HG03354 (cell line): Measurements from ENCODE around the gene NUAK1.
"Not testable (repeated sequence)": the region's sequence is repeated elsewhere in the genome, so short reads cannot be mapped to it uniquely, and the experiment has no call there.

Experiments used
- ATAC-seq: cut with Tn5 transposase; IDR thresholded peaks from one replicate; pipeline ENCODE4 v1.9.1; 2021; ENCODE audit warnings: mild to moderate bottlenecking; ENCODE audit not compliant: unreplicated experiment, poor library complexity, severe bottlenecking

NUAK1 gene

DNA sequence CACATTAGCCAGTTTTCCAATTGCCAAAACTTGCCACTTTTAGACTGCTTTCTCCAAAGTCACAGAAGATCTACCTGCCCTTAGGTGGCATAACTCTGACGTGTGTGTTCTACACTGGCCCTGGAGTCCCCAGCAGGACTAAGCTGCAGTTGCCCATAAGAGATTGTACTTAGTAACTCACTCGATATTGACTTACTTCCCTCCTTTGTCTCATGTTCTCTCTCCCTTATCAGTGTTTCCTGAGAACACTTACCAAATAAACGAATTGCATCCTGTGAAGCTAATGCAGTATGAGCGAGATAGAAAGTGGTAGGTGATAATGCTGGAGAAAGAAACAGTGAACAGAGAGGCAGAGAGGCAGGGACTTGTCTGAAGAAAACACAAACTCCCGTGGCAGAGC is 117.2 kb downstream of the NUAK1 start:
- ATAC-seq = no peak

- ATAC-seq = no peak
Observed at GRCh38 chr12:106020736-106021135, 118.0 kb downstream of the NUAK1 start.

DNA sequence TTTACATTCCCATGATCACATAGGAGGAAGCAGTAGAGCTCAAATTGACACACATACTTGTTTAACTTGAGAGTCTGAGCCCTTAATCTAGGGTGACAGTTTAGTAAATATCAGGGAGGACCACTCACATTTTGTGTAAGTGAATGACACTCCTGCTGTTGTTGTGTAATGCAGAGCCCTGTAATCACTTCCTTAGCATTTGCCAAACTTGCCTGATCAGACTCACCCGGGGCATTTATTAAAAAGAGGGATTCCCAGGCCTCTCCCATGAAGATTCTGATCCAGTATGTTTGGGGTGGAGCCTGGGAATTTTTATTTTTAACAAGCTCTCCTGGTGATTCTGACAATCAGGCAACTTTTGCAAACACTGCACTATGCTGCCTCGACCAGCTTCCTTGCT is 119.6 kb downstream of the NUAK1 start:
- no peak for ATAC-seq

DNA sequence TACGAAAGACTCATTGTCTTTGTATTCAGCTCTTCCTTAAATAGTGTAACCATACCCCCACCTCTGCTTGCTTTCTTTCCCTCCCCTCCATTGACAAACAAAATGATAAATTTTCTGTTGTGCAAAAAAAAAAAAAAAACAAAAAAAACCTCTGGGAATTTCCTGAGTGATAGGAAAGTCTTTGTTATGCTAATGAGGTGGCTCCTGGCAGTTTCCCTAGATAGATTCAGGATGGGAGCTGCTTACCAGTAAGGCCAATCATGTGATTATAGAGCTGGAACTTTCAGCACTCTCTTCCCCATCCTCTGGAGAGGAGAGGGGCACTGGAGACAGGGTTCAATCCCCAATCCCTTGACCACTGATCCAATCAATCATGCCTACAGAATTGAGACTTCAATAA is 120.5 kb downstream of the NUAK1 start:
- ATAC-seq = no peak

DNA sequence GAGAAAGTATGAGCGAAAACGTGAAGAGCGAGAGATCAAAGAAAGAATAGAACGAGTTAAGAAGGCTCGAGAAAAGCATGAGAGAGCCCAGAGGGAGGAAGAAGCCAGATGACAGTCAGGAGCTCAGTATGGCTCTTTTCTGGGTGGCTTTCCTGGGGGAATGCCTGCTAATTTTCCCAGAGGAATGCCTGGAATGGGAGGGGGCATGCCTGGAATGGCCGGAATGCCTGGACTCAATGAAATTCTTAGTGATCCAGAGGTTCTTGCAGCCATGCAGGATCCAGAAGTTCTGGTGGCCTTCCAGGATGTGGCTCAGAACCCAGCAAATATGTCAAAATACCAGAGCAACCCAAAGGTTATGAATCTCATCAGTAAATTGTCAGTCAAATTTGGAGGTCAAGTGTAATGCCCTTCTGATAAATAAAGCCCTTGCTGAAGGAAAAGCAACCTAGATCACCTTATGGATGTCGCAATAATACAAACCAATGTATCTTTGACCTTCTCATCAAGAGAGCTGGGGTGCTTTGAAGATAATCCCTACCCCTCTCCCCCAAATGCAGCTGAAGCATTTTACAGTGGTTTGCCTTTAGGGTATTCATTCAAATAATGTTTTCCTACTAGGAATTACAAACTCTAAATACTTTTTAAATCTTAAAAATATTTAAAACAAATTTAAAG is 122.0 kb downstream of the NUAK1 start:
- ATAC-seq = not testable (repeated sequence)

GRCh38 chr12:106015646-106016045 is 123.1 kb downstream of the NUAK1 start:
- ATAC-seq = no peak

- no peak for ATAC-seq
Observed at GRCh38 chr12:106013941-106014340, 124.8 kb downstream of the NUAK1 start.
